GM19351 (cell line): ENCODE data around the gene ACOXL.

Experiments
- ATAC-seq: cut with Tn5 transposase; IDR thresholded peaks from one replicate; pipeline ENCODE4 v1.9.1; 2021; ENCODE audit warnings: mild to moderate bottlenecking, moderate library complexity; ENCODE audit not compliant: unreplicated experiment

ACOXL gene

DNA sequence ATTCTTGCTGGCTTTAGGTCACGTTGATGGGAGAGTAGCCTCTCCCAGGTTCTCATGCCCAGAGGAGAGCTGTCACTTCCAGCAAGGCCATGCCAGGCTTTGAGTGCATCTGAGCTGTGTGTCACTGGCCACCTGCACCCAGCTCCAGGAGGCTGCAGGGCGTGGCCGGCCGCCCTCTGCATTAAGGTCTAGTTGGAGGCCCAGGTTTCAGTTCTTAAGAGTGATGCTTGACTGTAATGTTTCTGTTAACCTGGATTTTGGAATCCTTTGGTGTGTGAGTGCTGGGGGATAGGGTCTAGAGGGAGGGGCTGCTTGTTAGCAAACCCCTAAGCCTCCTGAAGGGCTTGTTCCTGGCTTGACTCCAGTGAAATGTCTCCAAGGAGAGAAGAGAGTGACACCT, 140.1 kb downstream of the ACOXL start:
- ATAC-seq, result no peak

DNA sequence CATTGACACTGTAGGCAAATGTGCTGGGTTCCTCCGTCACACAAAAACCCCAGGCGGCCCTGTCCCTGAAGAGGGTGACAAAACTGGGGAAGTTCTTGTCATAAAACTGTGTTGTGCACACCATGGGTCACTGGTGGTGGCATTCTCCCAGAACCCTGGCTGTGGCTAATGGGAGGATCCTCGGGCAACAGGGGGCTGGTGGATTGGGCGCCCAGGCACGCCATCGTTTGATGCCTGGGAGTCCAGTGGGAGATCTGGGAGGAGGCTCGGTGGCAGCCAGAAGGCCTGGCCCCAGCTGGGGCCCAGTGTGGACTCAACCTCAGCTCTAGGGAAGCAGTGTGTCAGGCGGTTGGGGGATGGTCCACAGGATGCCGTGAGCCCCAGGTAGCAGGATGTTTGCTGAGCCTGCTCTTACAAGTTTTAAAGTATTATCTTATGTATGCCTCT, 140.7 kb downstream of the ACOXL start:
- no peak for ATAC-seq

DNA sequence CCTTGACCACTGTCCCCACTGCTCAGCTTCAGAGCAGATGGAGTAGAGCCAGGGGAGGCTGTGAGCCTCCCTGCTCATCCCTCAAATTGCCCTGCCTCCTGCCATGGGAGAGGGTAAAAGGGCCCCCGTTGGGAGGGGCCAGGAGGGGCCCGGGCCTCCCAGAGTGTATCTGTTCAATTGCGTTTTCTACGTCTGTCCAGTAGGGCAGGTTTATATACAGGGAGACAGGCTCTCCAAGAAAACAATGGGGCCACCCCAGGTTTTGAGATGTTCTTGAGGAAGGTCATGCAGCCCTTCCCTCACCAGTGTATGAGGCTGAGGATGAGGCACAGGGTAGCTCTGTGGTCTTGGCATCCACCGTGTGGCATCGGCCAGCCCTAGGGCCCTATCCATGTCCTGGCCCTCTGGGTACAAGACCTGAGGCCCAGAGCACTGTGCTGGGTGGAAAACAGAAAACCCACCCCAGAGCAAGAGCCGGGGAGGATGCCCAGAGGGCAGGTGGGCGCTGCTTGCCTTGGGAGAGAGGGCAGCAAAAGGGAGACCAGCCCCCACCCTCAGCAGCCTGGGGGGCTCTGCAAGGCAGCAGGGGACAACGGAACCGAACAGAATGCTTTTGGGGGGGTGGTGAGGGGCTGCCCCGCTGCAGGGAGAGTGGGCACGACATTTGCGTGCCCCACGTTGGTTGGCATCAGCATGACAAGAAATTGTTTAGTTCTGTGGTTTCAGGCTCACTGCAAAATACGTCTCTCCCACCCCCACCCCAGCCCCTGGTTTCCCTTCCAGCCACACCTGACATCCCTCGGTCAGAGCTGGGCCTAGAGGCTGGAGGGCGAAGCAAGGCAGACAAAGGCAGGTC, 141.5 kb downstream of the ACOXL start:
- no peak for ATAC-seq

DNA sequence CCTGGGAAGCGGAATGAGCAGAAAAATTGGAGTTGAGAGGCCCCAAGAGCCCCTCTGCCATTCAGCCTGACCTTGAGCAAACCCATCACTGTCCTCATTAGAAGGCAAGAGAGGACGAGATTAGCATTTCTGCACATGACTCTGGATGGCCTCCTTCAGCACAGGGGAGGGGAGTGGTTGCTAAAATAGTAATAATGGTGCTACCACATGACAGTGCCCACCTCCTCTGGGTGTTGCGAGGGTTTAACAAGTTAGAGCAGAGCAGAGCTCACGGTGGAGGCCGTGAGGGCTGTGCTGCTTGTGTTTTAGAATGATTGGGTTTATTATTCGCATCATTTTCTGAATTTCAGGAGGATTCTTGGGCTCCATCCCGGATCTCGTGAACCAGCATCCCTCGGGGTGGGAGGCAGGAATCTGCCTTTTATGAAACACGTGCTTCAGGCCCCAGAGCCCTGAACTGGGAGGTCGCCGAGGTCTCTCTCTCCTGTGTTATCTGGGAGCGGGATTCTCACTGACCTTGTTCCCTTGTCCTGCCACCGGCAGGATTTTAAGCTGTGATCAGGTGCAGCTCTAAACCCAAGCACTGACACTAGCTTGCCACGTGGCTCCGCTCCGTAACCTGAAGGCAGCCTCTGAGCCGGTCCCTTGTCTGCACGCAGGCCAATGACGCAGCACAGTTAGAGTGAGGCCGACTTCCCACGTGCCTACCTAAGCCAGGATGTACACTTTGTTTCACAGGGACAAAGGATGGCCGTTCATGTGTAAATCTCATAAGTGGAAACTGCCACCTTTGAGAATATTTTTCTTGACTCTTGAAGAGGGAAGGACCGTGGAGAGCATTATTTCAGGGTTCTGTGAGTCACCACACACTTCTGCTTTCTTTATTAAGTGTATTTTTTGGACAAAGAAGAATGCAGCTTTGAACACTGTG, 142.3 kb downstream of the ACOXL start:
- peak; percentile 68 for ATAC-seq

DNA sequence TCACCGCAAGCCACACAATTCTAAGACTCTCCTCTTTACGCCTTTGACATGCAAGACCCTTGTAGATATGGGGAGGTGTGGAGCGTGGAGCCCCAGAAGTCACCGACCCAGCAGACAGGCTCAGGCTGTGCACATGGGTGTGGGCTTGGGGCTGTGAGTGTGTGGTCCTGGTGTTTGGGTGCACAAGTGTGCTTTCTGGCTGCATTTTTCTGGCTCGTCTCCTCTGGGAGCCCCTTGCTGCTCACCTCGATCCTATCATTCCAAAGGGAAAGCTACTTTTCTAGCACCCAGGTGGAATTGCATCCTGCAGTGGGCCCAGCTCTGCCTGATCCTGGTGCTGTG, 143.0 kb downstream of the ACOXL start:
- ATAC-seq, result no peak

DNA sequence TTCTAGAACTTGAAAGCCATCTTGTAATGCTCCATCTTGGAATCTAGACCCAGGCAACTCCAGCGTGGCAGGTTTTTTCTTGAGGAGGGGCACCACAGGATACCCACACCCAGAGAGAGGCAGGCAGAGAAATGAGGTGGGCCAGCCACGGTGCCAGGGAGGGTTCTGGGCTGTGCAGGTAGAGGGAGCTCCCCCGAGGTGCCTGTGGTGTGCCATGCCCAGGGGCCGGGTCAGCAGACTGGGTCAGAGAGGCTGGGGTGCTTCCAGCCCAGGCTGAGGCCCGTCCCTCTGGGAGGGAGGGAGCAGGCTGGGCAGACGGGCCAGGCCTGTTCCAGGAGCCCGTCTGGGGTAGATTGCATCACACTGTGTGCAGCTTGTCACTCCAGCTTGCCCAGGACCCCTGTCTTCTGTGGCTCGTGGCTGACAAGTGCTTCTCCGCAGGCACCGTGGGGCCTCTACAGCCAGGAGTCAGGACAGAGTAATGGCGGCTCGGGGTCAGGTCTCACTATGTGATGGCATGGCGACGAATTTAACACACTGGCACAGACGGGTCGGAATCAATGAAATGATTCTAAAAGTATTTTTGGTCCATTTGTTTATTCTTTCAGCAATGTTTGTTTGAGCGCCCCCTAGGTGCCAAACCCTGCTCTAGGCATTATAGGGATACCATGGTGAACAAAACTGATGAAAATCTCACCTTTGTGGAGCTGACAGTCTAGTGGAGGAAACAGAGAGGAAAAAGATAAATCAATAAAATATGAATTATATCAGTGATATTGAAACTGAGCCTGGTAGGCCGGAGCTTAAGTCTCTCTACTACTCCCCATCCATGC, 144.0 kb downstream of the ACOXL start:
- no peak for ATAC-seq

DNA sequence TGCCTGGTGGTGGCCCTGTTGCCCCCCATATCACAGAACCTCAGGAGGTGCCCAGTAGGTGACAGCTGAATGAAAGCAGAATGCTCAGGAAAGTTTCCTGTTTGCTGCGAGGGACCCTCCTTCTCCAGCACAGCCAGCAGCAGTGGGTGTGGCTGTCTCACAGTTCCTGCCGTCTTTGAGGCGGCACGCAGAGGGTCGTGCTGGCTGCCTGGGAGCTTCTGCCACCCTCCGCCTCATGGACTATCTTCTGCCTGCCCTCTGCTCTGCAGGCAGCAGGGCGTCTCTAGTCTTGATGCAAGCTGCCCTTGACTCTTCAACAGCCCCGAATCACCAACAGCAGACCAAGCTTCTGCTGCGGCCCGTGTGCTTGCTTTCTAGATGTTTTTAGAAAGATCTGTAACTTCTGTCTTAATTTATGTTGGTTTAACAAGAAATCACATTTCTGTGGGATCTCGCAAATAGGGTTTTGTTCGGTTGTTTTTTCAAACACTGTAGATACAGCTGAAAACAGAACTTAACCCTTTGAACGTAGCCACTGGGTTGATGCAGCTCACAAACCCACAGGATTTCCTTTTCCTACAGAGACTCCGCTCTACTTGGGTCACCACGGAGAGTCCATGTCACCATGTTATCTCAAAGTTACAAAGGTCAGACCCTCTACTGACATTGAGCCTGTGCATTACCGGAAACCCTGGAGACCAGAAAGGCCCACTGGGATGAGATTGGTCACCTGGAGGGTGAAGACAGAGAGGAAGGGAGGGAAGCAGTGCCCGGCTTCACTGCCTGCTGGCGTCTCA, 144.9 kb downstream of the ACOXL start:
- no peak for ATAC-seq

DNA sequence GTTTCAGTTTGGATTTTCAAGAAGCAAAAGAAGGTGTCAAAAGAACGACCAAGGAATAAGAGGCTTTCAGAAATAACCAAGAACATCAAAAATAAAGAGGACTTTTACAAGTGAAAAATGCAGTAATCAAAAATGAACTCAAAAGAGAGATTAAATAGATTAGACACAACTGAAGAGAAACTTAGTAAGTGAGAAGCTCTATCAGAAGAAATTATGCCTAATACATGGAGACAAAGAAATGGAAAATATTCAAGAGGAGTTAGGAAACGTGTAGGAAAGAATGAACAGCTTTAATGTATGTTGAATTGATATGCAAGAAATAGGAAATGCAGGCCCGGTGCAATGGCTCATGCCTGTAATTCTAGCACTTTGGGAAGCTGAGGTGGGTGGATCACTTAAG, 145.8 kb downstream of the ACOXL start:
- ATAC-seq, result no peak

DNA sequence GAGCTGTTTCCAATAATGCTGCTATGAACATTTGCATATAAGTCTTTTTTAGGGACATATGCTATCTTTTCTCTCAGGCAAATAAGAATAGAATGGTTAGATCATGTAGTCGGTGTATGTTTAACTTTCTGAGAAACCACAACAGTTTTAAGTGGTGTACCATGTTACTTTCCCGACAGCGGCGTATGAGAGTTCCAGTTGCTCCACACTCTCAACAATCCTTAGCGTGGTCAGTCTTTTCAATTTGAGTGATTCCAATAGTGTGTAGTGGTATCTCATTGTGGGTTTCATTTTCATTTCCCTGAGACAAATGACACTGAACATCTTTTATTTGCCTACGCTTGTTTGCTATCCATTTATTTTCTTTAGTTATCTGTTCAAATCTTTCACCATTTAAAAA, 149.5 kb downstream of the ACOXL start:
- peak; percentile 59 for ATAC-seq

DNA sequence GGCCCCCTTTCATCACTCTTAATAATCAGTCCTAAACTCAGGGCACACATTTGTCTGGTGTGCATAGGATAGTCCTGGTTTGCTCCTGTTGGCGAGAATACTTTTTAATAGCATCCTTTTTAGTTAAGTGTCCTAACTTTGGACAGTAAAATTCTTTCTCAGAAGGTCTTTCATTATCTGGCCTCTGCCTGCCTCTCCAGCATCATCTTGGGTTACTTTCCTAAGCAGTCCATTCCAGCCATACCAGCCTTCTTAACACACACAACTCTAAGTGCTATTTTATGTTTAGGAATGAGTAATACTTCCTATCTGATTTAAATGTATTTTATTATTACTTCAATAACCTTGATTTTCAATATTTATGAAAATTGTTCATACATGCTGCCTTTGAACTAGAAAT, 151.0 kb downstream of the ACOXL start:
- ATAC-seq, result no peak

DNA sequence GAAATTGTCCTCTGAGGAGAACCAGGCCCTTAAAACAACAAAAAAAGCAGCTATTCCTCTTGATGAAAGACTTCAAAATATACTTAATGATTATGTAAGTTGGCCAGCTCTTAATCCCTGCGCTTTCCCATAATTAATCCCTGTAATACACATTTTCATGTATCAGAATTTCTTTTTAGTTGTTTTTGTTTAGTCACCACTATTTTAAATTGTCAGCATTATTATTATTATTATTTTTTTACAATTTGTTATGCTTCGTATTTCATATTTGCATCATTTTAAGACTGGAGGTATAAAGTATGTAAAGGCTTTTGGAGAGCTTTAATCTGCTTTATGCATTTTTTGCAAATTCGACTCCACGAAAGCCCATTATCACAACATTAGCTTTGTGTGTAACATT, 152.9 kb downstream of the ACOXL start:
- ATAC-seq, result no peak

DNA sequence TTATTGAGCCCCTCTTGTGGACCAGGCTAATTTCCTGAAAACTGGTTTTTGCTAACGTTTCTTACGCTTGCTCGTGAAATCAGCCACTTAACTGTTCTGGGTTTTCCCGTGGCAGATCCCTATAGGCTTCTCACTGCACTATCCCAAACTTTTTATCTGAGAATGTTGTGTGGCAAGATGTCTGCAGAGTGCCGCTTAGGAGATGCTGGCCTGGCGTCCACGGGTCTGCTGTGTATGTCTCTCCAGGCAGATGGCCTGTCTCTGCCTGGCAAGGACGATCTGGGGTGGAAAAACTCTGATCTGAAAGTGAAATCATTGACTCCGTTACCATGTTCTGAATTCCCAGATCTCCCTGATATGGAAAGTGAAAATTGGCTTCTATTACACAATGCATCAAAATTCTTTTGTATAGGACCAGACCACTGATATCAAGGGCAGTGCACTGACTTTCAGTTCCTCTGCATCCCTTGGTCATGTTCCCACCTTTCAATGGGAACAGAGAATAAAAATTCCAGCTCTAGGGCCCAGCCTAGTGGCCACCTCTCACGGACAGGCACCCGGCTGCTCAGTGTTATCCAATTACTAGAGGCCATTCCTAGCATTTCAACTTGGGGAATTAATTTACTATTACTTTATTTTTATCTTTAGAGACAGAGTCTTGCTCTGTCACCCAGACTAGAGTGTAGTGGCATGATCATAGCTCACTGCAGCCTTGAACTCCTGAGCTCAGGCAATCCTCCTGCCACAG, 154.6 kb downstream of the ACOXL start:
- no peak for ATAC-seq

DNA sequence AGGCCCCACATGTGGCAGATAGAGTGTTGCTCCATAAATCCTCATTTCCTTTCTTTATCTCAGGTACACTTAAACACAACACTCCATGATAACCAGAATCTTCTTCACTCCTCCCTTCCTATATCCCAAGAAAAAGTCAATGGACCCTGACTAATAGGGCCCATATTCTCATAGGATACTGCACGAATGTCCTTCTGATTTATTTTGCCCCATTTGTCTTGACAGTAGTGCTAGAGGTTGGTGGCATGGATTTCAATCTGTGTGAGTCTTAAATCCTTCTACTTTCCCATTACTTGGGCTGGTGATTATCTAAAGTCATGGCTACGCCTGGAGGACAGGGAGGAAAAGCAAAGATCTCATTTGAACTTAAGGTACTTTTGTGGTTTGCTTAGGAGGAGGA, 156.0 kb downstream of the ACOXL start:
- ATAC-seq, result no peak

DNA sequence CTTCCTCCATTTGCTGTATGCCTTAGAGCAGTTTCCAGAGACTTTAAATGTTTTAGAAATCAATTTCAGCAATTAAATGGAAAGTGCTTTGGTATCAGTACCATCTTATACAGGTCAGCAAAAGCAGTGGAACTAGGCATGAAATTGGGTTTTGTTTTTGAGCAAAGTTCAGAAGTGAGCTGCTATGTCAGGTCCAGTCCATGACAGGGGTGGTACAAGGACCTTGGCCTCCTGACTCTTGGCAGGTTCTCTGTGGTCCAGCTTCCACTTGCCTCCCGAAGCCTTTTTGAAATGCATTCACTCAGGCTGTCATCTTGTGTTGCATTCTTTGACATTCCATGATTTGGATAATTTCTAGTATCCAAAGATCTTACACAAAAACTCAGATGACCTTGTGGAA, 159.3 kb downstream of the ACOXL start:
- no peak for ATAC-seq

DNA sequence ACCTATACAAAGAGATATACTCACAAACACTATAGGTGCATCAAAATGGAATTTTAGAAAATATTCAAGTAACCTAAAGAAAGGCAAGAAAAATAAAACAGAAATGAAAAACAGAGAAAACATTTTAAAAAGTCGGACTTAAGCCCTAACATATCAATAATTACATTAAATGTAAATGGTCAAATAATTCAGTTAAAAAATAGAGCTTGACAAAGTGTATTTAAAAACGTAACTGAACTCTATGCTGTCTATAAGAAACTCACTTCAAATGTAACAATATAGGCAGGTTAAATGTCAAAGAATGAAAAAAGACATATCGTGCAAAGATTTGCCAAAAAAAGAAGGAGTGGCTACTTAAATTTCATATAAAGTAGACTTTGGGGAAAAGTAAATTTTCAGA, 163.9 kb downstream of the ACOXL start:
- ATAC-seq, result no peak

DNA sequence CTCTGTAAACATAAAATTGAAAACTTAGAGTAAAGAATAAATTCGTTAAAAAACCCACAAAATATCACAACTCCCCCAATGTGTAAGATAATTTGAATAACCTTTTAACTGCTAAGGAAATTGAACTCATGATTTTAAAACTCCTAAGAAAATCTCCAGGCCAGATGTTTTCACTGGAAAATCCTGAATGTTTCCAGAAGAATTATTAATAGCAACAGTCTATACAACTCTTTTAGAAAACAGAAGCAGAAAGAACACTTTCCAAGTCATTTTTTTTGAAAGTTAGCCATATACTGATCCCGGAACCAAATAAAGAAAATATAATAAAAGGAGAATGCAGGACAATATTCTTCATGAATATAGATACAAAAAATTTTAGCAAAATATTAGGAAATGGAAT, 165.6 kb downstream of the ACOXL start:
- no peak for ATAC-seq

DNA sequence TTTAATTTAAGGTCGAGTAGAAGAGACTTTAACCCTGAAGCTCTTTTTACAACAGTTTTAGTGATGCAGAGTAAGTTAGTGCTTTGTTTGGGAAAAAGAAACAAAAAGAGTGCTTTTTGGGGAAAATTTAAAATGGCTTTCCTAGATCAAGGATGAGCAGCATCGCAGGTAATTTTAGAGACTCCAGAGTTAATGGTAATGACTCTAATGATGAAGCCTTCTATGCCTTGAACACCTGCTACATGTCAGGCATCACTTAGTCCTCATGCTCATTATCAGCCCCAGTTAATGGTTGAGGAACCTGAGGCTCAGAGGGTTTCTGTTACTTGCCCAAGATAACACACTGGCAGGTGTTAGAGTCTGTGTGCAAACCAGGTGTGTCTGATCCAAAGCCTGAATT, 167.8 kb downstream of the ACOXL start:
- no peak for ATAC-seq

DNA sequence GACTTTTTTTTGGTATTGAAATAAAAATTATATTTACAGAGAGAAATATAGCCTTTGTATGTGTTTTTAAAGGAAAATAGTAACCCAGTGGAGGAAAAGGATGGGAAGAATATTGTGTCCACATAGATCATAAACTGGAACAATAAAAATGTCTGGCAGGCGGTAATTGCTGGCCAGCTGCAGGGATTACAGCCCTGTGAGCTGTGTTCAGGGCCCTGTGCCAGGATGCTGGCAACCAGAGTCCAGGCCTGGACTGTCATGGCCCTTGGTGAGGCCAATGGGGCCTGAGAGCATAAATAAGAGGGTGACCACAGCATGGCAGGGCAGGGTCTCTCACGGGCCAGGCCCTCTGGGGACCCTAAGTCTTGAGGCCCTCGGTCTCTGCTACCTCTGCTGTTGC, 171.2 kb downstream of the ACOXL start:
- no peak for ATAC-seq

DNA sequence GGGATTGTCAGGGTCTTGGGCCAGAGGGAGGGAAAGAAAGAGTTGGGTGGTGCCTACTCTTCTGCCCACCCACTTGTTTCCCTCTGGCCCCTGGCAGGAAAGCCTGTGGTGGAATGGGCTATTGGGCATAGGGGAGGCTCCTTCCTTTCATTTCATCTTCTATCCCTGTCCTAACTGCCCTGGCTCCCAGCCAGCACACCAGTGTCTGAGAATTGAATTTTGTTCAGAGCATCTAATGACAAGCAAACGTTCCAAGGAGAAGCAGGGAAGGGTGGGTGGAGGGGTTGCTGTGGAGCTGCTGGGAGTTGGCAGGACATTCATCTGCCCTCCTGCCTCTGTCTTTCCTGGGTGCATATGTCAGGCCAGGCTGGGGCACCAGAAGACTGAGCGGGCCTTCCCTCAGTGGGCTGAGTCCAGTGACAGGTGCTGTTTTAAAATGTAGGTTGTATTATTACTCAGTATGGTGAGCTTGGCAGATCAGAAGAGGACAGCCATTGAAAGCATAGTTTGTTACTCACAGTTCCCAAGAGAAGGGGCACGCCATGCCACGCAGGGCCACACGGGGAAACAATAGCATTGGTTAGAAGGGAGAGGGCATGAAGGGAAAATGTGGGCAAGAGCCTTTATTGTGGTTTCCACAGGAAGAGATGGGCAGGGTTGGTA, 171.9 kb downstream of the ACOXL start:
- no peak for ATAC-seq
